Measurements from ENCODE around the gene SEMA3A.

SEMA3A gene

DNA sequence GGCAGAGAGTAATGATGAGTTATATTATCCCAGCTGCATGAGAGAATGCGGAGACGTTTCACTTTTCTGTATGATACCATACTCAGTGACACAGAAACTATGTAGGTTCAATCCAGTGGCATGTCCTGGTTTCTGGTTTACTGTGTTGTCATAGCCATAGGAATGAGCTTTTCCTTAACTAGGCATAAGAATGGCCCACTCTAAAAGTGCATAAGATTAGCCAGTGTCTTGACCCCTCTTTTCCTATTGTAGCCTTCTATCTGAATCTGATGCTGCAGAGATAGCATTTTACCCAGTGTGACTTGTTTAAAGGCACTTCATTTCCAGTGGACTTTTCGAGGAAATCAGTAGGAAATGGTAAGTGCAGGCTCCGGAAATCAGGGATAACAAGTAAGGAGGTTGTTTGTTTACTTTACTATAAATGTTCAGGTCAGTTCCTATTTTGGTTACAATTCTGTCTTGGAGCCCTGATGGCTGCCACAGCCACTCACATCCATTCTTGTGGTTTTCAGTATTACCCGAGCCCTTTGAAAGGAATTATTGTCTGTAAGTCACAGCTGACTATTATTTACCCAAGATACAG lies 70.5 kb downstream of the SEMA3A start:
- in situ Hi-C loops (cut with HindIII; ENCODE audit: low sequenced_read_pairs): no loop called here
- H3K4me3 ChIP-seq (ENCODE audit: low read depth, low read length): no peak overlapping the region
- no peak for DNase-seq (ENCODE audit: low read depth)
- TF ChIP-seq, protein P1, sequence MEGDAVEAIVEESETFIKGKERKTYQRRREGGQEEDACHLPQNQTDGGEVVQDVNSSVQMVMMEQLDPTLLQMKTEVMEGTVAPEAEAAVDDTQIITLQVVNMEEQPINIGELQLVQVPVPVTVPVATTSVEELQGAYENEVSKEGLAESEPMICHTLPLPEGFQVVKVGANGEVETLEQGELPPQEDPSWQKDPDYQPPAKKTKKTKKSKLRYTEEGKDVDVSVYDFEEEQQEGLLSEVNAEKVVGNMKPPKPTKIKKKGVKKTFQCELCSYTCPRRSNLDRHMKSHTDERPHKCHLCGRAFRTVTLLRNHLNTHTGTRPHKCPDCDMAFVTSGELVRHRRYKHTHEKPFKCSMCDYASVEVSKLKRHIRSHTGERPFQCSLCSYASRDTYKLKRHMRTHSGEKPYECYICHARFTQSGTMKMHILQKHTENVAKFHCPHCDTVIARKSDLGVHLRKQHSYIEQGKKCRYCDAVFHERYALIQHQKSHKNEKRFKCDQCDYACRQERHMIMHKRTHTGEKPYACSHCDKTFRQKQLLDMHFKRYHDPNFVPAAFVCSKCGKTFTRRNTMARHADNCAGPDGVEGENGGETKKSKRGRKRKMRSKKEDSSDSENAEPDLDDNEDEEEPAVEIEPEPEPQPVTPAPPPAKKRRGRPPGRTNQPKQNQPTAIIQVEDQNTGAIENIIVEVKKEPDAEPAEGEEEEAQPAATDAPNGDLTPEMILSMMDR (IDR thresholded peaks at IDR 0.05; ENCODE audit: low read depth, low read length, missing control alignments): no peak

GRCh38 chr7:84122582-84123360 lies 71.8 kb downstream of the SEMA3A start:
- TF ChIP-seq, protein P1 (IDR thresholded peaks at IDR 0.05; ENCODE audit: low read depth, low read length, missing control alignments): no peak
- no peak overlapping the region for H3K4me3 ChIP-seq (ENCODE audit: low read depth, low read length)
- in situ Hi-C loops (cut with HindIII; ENCODE audit: low sequenced_read_pairs): no loop called here
- DNase-seq (ENCODE audit: low read depth): no peak

- TF ChIP-seq, protein P1 (IDR thresholded peaks at IDR 0.05; ENCODE audit: low read depth, low read length, missing control alignments): no peak
- DNase-seq (ENCODE audit: low read depth): no peak
- in situ Hi-C loops (cut with HindIII; ENCODE audit: low sequenced_read_pairs): no loop called here
- H3K4me3 ChIP-seq (ENCODE audit: low read depth, low read length): no peak overlapping the region
These were observed 77.3 kb downstream of the SEMA3A start for GRCh38 chr7:84117304-84117703.

GRCh38 chr7:84113906-84114850 lies 80.4 kb downstream of the SEMA3A start:
- in situ Hi-C loops (cut with HindIII; ENCODE audit: low sequenced_read_pairs): no loop called here
- TF ChIP-seq, protein P1 (IDR thresholded peaks at IDR 0.05; ENCODE audit: low read depth, low read length, missing control alignments): no peak
- H3K4me3 ChIP-seq (ENCODE audit: low read depth, low read length): no peak overlapping the region
- DNase-seq (ENCODE audit: low read depth): no peak

DNA sequence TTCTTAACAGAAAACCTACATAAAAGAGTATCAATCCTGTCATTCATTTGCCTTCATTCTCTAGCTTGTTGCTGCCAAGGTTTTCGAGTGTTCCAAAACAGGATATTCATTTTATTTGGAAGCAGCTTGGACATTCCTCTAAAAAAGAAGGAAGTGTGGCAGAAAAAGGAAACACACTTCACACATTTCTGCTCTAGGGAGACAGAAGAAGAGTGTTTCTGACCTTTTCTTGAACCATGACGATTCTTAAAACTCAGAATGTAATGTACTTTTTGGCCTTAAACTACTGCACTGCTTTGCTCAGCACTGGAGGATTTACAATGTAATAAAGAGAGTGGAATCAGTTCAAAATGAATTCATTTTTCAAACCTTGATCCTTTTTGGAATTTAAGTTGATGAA lies 81.3 kb downstream of the SEMA3A start:
- in situ Hi-C loops (cut with HindIII; ENCODE audit: low sequenced_read_pairs): no loop called here
- H3K4me3 ChIP-seq (ENCODE audit: low read depth, low read length): no peak overlapping the region
- no peak for DNase-seq (ENCODE audit: low read depth)
- TF ChIP-seq, protein P1 (IDR thresholded peaks at IDR 0.05; ENCODE audit: low read depth, low read length, missing control alignments): no peak

DNA sequence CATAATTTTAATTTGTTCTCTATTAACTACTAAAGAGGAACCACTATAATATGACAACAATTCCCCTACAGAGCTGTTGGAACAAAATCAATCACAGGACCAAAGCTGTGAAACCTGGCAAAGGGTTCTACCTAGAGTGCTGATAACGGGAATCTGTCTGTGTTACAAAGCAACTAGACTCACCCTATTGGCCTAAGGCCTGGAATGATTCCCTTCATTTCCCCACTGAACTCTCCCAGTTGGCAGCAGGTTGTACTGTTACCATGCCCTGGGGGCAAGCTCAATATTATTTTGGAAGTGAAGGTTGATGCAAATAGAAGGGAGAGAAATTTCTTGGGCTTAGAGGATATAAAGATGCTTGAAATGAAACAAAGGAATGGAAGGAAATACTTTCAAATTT lies 81.8 kb downstream of the SEMA3A start:
- in situ Hi-C loops (cut with HindIII; ENCODE audit: low sequenced_read_pairs): no loop called here
- no peak for DNase-seq (ENCODE audit: low read depth)
- TF ChIP-seq, protein P1 (IDR thresholded peaks at IDR 0.05; ENCODE audit: low read depth, low read length, missing control alignments): no peak
- no peak overlapping the region for H3K4me3 ChIP-seq (ENCODE audit: low read depth, low read length)
